ENCODE data around the gene TEDC1. TPM values are rescaled to one million over a fixed set of nuclear protein-coding genes. Genes with fewer than 3 reads are reported as not detected.

Gene TEDC1
- polyA plus RNA-seq, 1 of the 3 experiments (the other 2 are of a cell fraction): 13.4 TPM

GRCh38 chr14:105456736-105457617, 34.1 kb upstream of the TEDC1 start:
- no peak for DNase-seq
- Histone ChIP-seq H2AFZ (ENCODE audit: low read depth) (no peak overlapping the region), H3K4me3 (ENCODE audit: low read depth in 2 of 2, low read length in 1 of 2) (no peak overlapping the region), H3K9me2 (no peaks in the 10 kb centered on the region), H3F3A (replicated peaks; ENCODE audit: insufficient read depth) (no peaks in the 10 kb centered on the region), H3K9me3 (no peaks in the 10 kb centered on the region), H3K4me1 (ENCODE audit: control insufficient read depth in 1 of 2, insufficient read depth in 2 of 2, low read depth in 1 of 2, low read length in 1 of 2) (peaks cover 0 to 7% of the 10 kb centered on the region in 2 experiments; a peak in 1 of 4 replicates), H3K27ac (ENCODE audit: low read depth in 2 of 2, low read length in 1 of 2) (no peak overlapping the region; a peak in 1 of 4 replicates), H3K79me2 (ENCODE audit: insufficient read depth) (no peaks in the 10 kb centered on the region; the same call in 1 of the 2 replicates), H4K20me1 (ENCODE audit: insufficient read depth) (no peaks in the 10 kb centered on the region), H3K4me2 (no peak overlapping the region), H3K27me3 (ENCODE audit: insufficient read depth) (no peaks in the 10 kb centered on the region), H3K36me3 (replicated peaks in 1 of 2; ENCODE audit: control insufficient read depth in 1 of 2, insufficient read depth in 2 of 2, low read length in 1 of 2) (peaks cover 15 to 67% of the 10 kb centered on the region in 2 experiments), H3K9ac (no peak overlapping the region)
- CTCF ChIA-PET: interaction anchor here (1.1 to 3.7 kb wide), 6 partner anchors 9 to 33 kb away, joined by 4 to 13 read pairs (median 8); no protein-coding TSS in a partner anchor
- 92% methylated on average over 14 of the region's 22 CpGs for WGBS (ENCODE audit: low lambda C conversion rate)
- POLR2A ChIA-PET: interaction anchor here (1.0 to 1.2 kb wide), 2 partner anchors 14 to 20 kb away, joined by 3 read pairs; no protein-coding TSS in a partner anchor
- TF ChIP-seq EP300 (IDR thresholded peaks at IDR 0.05; ENCODE audit: borderline replicate concordance in 1 of 2, low read depth in 1 of 2, low read length in 1 of 2): no peak
- no peak for TF ChIP-seq EZH2phosphoT487 (IDR thresholded peaks at IDR 0.05; ENCODE audit: borderline replicate concordance, low read depth)

GRCh38 chr14:105458010-105458409, 33.0 kb upstream of the TEDC1 start:
- no peak overlapping the region for H3K27ac ChIP-seq (ENCODE audit: low read depth in 2 of 2, low read length in 1 of 2)
- ChIA-PET POLR2A (no interaction called here), CTCF (interaction anchor here (0.7 to 3.7 kb wide), 4 partner anchors 10 to 32 kb away, joined by 4 to 13 read pairs (median 8); no protein-coding TSS in a partner anchor)
- WGBS (ENCODE audit: low lambda C conversion rate): 96% methylated on average over 4 of the region's 18 CpGs
- no peaks in the 10 kb centered on the region for H3F3A ChIP-seq (replicated peaks; ENCODE audit: insufficient read depth)
- DNase-seq: no peak
- H3K27me3 ChIP-seq (ENCODE audit: insufficient read depth): no peaks in the 10 kb centered on the region
- H3K79me2 ChIP-seq (ENCODE audit: insufficient read depth): no peaks in the 10 kb centered on the region; the same call in 1 of the 2 replicates
- H2AFZ ChIP-seq (ENCODE audit: low read depth): no peak overlapping the region
- no peaks in the 10 kb centered on the region for H3K9me3 ChIP-seq
- no peak overlapping the region for H3K9ac ChIP-seq
- H4K20me1 ChIP-seq (ENCODE audit: insufficient read depth): no peaks in the 10 kb centered on the region
- H3K9me2 ChIP-seq: no peaks in the 10 kb centered on the region
- H3K4me2 ChIP-seq: no peak overlapping the region
- H3K36me3 ChIP-seq (replicated peaks in 1 of 2; ENCODE audit: control insufficient read depth in 1 of 2, insufficient read depth in 2 of 2, low read length in 1 of 2): peaks cover 6 to 60% of the 10 kb centered on the region in 2 experiments
- H3K4me1 ChIP-seq (ENCODE audit: control insufficient read depth in 1 of 2, insufficient read depth in 2 of 2, low read depth in 1 of 2, low read length in 1 of 2): no peaks in the 10 kb centered on the region
- H3K4me3 ChIP-seq (ENCODE audit: low read depth in 2 of 2, low read length in 1 of 2): no peak overlapping the region
- TF ChIP-seq NFIC (IDR thresholded peaks at IDR 0.05; ENCODE audit: borderline replicate concordance) (no peak), FOXJ3 (CRISPR knock-in tag; IDR thresholded peaks at IDR 0.05) (no peak), SMC3 (IDR thresholded peaks at IDR 0.05; ENCODE audit: low read depth, low read length) (no peak), CTCF (IDR thresholded peaks at IDR 0.05) (no peak), ELF1 (IDR thresholded peaks at IDR 0.05) (no peak), GATA2 (CRISPR knock-in tag; IDR thresholded peaks at IDR 0.05) (no peak), MXI1 (IDR thresholded peaks at IDR 0.05; ENCODE audit: low read depth, low read length) (no peak), FOSL2 (IDR thresholded peaks at IDR 0.05; ENCODE audit: borderline replicate concordance, low read depth) (no peak), IRF3 (IDR thresholded peaks at IDR 0.05; ENCODE audit: low read depth, low read length) (no peak), REST (IDR thresholded peaks at IDR 0.05; ENCODE audit: low read depth, low read length) (no peak), FOXM1 (IDR thresholded peaks at IDR 0.05; ENCODE audit: low read depth) (no peak), USF2 (IDR thresholded peaks at IDR 0.05; ENCODE audit: borderline replicate concordance, low read depth, low read length) (no peak), EZH2phosphoT487 (IDR thresholded peaks at IDR 0.05; ENCODE audit: borderline replicate concordance, low read depth) (no peak), MAX (IDR thresholded peaks at IDR 0.05; ENCODE audit: low read depth) (no peak), RAD21 (IDR thresholded peaks at IDR 0.05; ENCODE audit: low read length) (no peak), JUND (IDR thresholded peaks at IDR 0.05) (no peak), RCOR1 (IDR thresholded peaks at IDR 0.05; ENCODE audit: low read length) (no peak)

Data from SK-N-SH (cell line).